ENCODE measurements around the gene STIP1.

- no peak for TF ChIP-seq POLR2AphosphoS5 (IDR thresholded peaks at IDR 0.05; ENCODE audit: low read depth, low read length)
- TF ChIP-seq POLR2A (IDR thresholded peaks at IDR 0.05; ENCODE audit: low read depth, low read length) = no peak
Observed at GRCh38 chr11:64249038-64249437, 63.1 kb downstream of the STIP1 start.
